Mesenchymal stem cell (in vitro differentiated cells and primary cell): ENCODE data around the gene MT1A.

Source experiments
- DNase-seq: peaks from one replicate; pipeline ENCODE4 v3.0.0-alpha.2; 2013
- H2AFZ ChIP-seq: one replicate; pipeline ENCODE4 v1.6.1; 2013; ENCODE audit warnings: low read depth, mild to moderate bottlenecking, control low read depth, inconsistent platforms, low read length, moderate library complexity
- H2AK5ac ChIP-seq: 2 replicates; pipeline ENCODE4 v1.6.1; 2013; ENCODE audit warnings: low read length, moderate library complexity, mild to moderate bottlenecking, inconsistent platforms; ENCODE audit not compliant: severe bottlenecking
- H2BK120ac ChIP-seq: one replicate; pipeline ENCODE4 v1.6.1; 2013; ENCODE audit warnings: low read depth, mild to moderate bottlenecking, inconsistent platforms, low read length, moderate library complexity
- H2BK12ac ChIP-seq, 2 experiments: one replicate each; pipeline ENCODE4 v1.6.1; 2013; ENCODE audit warnings: inconsistent platforms in 2 of 2, low read length in 2 of 2, mild to moderate bottlenecking in 2 of 2, moderate library complexity in 2 of 2, control low read depth in 1 of 2
- H2BK15ac ChIP-seq: one replicate; pipeline ENCODE4 v1.6.1; 2013; ENCODE audit warnings: mild to moderate bottlenecking, low read depth, inconsistent platforms; ENCODE audit not compliant: poor library complexity, severe bottlenecking
- H2BK5ac ChIP-seq: 2 replicates; pipeline ENCODE4 v1.6.1; 2013; ENCODE audit warnings: low read depth, mild to moderate bottlenecking, low read length, control low read depth, inconsistent platforms; ENCODE audit not compliant: poor library complexity, severe bottlenecking
- H3K14ac ChIP-seq, 2 experiments: one replicate each; pipeline ENCODE4 v1.6.1; 2013; ENCODE audit warnings: inconsistent platforms in 2 of 2, low read length in 2 of 2, control low read depth in 1 of 2, mild to moderate bottlenecking in 1 of 2, moderate library complexity in 1 of 2
- H3K18ac ChIP-seq, 2 experiments: one replicate each; pipeline ENCODE4 v1.6.1; 2013; ENCODE audit warnings: inconsistent platforms in 2 of 2, low read length in 2 of 2, control low read depth in 1 of 2, low read depth in 1 of 2, mild to moderate bottlenecking in 1 of 2
- H3K23ac ChIP-seq, 2 experiments: one replicate each; pipeline ENCODE4 v1.6.1; 2013; ENCODE audit warnings: inconsistent platforms in 2 of 2, low read length in 2 of 2, mild to moderate bottlenecking in 2 of 2, moderate library complexity in 2 of 2, control low read depth in 1 of 2
- H3K27ac ChIP-seq: 2 replicates; pipeline ENCODE4 v1.5.1; 2013; ENCODE audit warnings: mild to moderate bottlenecking, moderate library complexity, low read length, control low read depth, inconsistent platforms; ENCODE audit not compliant: poor library complexity, severe bottlenecking
- H3K27me3 ChIP-seq, 2 experiments: 2 replicates each; pipeline versions ENCODE4 v1.6.1 to v1.7.0; 2013; ENCODE audit warnings: low read length in 2 of 2, mild to moderate bottlenecking in 2 of 2, moderate library complexity in 2 of 2, control low read depth in 1 of 2, inconsistent platforms in 1 of 2; ENCODE audit not compliant: control insufficient read depth in 1 of 2, insufficient read depth in 1 of 2
- H3K36me3 ChIP-seq, 2 experiments: 2 replicates each; pipeline versions ENCODE4 v1.6.1 to v1.7.0; 2013; ENCODE audit warnings: low read length in 2 of 2, control low read depth in 1 of 2, inconsistent platforms in 1 of 2, low read depth in 1 of 2, mild to moderate bottlenecking in 1 of 2; ENCODE audit not compliant: insufficient read depth in 2 of 2, control insufficient read depth in 1 of 2
- H3K4ac ChIP-seq, 2 experiments: one replicate each; pipeline ENCODE4 v1.6.1; 2013; ENCODE audit warnings: inconsistent platforms in 2 of 2, low read length in 2 of 2, mild to moderate bottlenecking in 2 of 2, moderate library complexity in 2 of 2, control low read depth in 1 of 2, low read depth in 1 of 2
- H3K4me1 ChIP-seq: 2 replicates; pipeline ENCODE4 v1.6.1; 2013; ENCODE audit warnings: low read depth, low read length, control low read depth; ENCODE audit not compliant: control insufficient read depth, insufficient read depth
- H3K4me2 ChIP-seq: 2 replicates; pipeline ENCODE4 v1.6.1; 2013; ENCODE audit warnings: low read length, mild to moderate bottlenecking, inconsistent platforms; ENCODE audit not compliant: poor library complexity, severe bottlenecking
- H3K4me3 ChIP-seq, 2 experiments: 2 replicates each; pipeline versions ENCODE4 v1.5.1 to v1.7.0; 2013; ENCODE audit warnings: low read length in 2 of 2, mild to moderate bottlenecking in 2 of 2, control low read depth in 1 of 2, low read depth in 1 of 2; ENCODE audit not compliant: insufficient read depth in 1 of 2
- H3K79me1 ChIP-seq: replicated peaks from 2 replicates; pipeline ENCODE4 v1.6.1; 2013; ENCODE audit warnings: mild to moderate bottlenecking, control low read depth, low read length, inconsistent platforms; ENCODE audit not compliant: poor library complexity, severe bottlenecking
- H3K9ac ChIP-seq: 2 replicates; pipeline ENCODE4 v1.7.0; 2013; ENCODE audit warnings: mild to moderate bottlenecking, low read length, moderate library complexity
- H3K9me3 ChIP-seq: 2 replicates; pipeline ENCODE4 v1.7.0; 2013; ENCODE audit warnings: mild to moderate bottlenecking, low read length; ENCODE audit not compliant: control insufficient read depth
- H4K8ac ChIP-seq: one replicate; pipeline ENCODE4 v1.6.1; 2013; ENCODE audit warnings: inconsistent platforms, mild to moderate bottlenecking, low read length, moderate library complexity
- H4K91ac ChIP-seq: one replicate; pipeline ENCODE4 v1.6.1; 2013; ENCODE audit warnings: mild to moderate bottlenecking, low read length, inconsistent platforms
- WGBS: methylation state at CpG from one replicate; pipeline ENCODE4 v1.1.7; 2013; ENCODE audit warnings: mixed read lengths; 5-methylcytosine and 5-hydroxymethylcytosine counted together

The MT1A gene

DNA sequence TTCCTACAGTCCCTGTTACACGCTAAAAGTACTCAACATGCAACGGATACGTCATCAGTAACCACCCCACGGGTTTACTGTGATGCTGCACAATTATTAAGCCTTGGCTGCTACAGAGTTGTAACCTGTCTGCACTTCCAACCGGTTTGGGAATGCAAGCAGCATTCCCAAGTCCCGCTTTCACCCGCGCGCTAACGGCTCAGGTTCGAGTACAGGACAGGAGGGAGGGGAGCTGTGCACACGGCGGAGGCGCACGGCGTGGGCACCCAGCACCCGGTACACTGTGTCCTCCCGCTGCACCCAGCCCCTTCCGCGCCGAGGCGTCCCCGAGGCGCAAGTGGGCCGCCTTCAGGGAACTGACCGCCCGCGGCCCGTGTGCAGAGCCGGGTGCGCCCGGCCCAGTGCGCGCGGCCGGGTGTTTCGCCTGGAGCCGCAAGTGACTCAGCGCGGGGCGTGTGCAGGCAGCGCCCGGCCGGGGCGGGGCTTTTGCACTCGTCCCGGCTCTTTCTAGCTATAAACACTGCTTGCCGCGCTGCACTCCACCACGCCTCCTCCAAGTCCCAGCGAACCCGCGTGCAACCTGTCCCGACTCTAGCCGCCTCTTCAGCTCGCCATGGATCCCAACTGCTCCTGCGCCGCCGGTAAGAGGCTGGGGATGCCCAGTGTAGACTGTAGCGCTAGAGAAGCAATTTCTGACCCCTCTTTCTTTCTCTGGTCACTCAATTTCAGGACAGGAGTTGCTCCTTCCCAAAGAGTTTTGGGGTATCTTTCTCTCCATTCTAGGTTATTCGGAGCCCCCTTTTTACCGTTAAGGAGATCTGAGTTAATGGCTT is 30.2 kb upstream of the MT1A start, which contains the start of gene MT2A:
Gene MT2A, plus strand, starts transcription at position 542 of the 833 bp plus-strand sequence. Its CDS starts 72 bp downstream, at position 614.
- Histone ChIP-seq H2BK15ac (peak within 1 kb of the TSS; percentile 77), H2AK5ac (peak within 1 kb of the TSS; percentile 34), H3K18ac (peak within 1 kb of the TSS; percentile 96 to 100), H3K79me1 (peaks cover 4% of the 10 kb centered on the region), H3K4ac (peak within 1 kb of the TSS; percentile 99 to 100), H3K4me1 (peaks cover 34% of the 10 kb centered on the region), H4K91ac (peak within 1 kb of the TSS; percentile 100), H3K4me2 (peak within 1 kb of the TSS; percentile 79), H3K36me3 (no peaks in the 10 kb centered on the region), H3K4me3 (peak within 1 kb of the TSS; percentile 59 to 92), H2AFZ (peak within 1 kb of the TSS; percentile 46), H3K9me3 (no peaks in the 10 kb centered on the region), H4K8ac (peak within 1 kb of the TSS; percentile 100), H3K9ac (peak within 1 kb of the TSS; percentile 91), H3K27me3 (no peaks in the 10 kb centered on the region), H3K23ac (peak within 1 kb of the TSS; percentile 2 to 75), H2BK5ac (peak within 1 kb of the TSS; percentile 79), H2BK120ac (peak within 1 kb of the TSS; percentile 88), H3K14ac (peak within 1 kb of the TSS in 1 of 2 experiments; percentile 98), H2BK12ac (peak within 1 kb of the TSS; percentile 97 to 99), H3K27ac (peak within 1 kb of the TSS; percentile 99)
- 5% methylated on average over 57 of the region's 62 CpGs for WGBS
- peak; percentile 98 for DNase-seq

DNA sequence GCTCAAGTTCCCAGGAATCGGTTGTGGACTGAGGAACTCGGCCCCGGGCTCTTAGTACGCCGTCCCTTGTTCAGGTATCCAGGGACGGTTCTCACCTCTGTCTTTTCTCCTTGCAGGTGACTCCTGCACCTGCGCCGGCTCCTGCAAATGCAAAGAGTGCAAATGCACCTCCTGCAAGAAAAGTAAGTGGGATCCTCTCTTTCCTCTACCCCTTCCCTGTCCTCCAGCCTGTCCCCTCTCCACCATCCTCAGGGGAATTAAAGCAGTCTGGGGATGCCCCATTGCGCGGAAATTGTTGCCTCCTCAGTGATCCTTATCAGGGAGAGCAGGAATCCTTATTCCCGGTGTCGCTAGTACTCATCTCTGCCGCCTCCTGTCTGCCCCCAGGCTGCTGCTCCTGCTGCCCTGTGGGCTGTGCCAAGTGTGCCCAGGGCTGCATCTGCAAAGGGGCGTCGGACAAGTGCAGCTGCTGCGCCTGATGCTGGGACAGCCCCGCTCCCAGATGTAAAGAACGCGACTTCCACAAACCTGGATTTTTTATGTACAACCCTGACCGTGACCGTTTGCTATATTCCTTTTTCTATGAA is 29.5 kb upstream of the MT1A start:
- Histone ChIP-seq H3K4ac (peak overlapping the region; percentile 24 to 46), H4K91ac (peak overlapping the region; percentile 81), H2BK5ac (no peak overlapping the region), H3K4me3 (peak overlapping the region; percentile 59 to 92), H3K27me3 (no peaks in the 10 kb centered on the region), H2BK15ac (peak overlapping the region; percentile 77), H3K14ac (peak overlapping the region in 1 of 2 experiments; percentile 68), H2BK12ac (peak overlapping the region in 1 of 2 experiments; percentile 45), H2AFZ (no peak overlapping the region), H3K27ac (peak overlapping the region; percentile 94), H3K18ac (peak overlapping the region; percentile 54 to 85), H3K36me3 (no peaks in the 10 kb centered on the region), H4K8ac (peak overlapping the region; percentile 52), H3K9me3 (no peaks in the 10 kb centered on the region), H3K9ac (peak overlapping the region; percentile 91), H3K4me2 (peak overlapping the region; percentile 79), H3K23ac (no peak overlapping the region), H2AK5ac (no peak overlapping the region), H3K79me1 (peaks cover 4% of the 10 kb centered on the region), H3K4me1 (peaks cover 34% of the 10 kb centered on the region), H2BK120ac (no peak overlapping the region)
- DNase-seq: peak; percentile 38
- WGBS: 6% methylated on average over 21 of the region's 21 CpGs

DNA sequence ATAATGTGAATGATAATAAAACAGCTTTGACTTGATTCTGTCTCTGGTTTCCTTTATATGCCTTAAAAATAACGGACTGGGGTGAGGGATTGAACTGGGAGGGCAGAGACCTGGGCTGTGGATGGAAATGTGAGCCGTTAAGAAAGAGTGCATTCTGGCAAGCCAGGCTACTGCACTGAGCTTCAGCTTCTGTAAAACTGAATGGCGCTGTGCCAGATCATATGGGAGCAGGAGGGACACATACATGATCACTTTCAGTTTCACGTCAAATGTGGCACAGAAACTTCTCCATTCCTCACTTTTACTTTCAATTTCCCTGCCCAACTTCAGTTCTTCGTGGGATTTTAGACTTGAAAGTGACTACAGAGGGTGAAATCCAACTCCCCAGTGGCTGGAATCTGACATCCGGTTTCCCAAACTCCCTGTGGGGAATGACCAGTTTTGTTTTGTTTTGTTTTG is 29.0 kb upstream of the MT1A start:
- Histone ChIP-seq H3K23ac (no peak overlapping the region), H3K9ac (peak overlapping the region; percentile 91)
- WGBS: 0% methylated on average over 4 of the region's 6 CpGs

More for the DNA sequence above, 29.0 kb upstream of the MT1A start:
- H3K4me3 ChIP-seq: peak overlapping the region in 1 of 2 experiments; percentile 92
- H3K9me3 ChIP-seq: no peaks in the 10 kb centered on the region
- peak; percentile 98 for DNase-seq
- H2AK5ac ChIP-seq: no peak overlapping the region
- no peak overlapping the region for H2BK15ac ChIP-seq
- no peak overlapping the region for H2BK5ac ChIP-seq
- no peaks in the 10 kb centered on the region for H3K36me3 ChIP-seq
- H3K4me2 ChIP-seq: peak overlapping the region; percentile 79
- H4K8ac ChIP-seq: peak overlapping the region; percentile 16
- H4K91ac ChIP-seq: no peak overlapping the region
- H2AFZ ChIP-seq: no peak overlapping the region
- no peaks in the 10 kb centered on the region for H3K27me3 ChIP-seq
- peaks cover 34% of the 10 kb centered on the region for H3K4me1 ChIP-seq
- no peak overlapping the region for H2BK120ac ChIP-seq
- peak overlapping the region; percentile 94 for H3K27ac ChIP-seq
- no peak overlapping the region for H2BK12ac ChIP-seq
- peaks cover 4% of the 10 kb centered on the region for H3K79me1 ChIP-seq
- H3K4ac ChIP-seq: peak overlapping the region in 1 of 2 experiments; percentile 90
- H3K18ac ChIP-seq: peak overlapping the region; percentile 84 to 88
- H3K14ac ChIP-seq: no peak overlapping the region
